Mesenchymal stem cell (in vitro differentiated cells and primary cell): ENCODE results near the gene DENND5A.

Source experiments
- DNase-seq: peaks from one replicate; pipeline ENCODE4 v3.0.0-alpha.2; 2013
- H2AFZ ChIP-seq: one replicate; pipeline ENCODE4 v1.6.1; 2013; ENCODE audit warnings: low read depth, mild to moderate bottlenecking, control low read depth, inconsistent platforms, low read length, moderate library complexity
- H2AK5ac ChIP-seq: 2 replicates; pipeline ENCODE4 v1.6.1; 2013; ENCODE audit warnings: low read length, moderate library complexity, mild to moderate bottlenecking, inconsistent platforms; ENCODE audit not compliant: severe bottlenecking
- H2BK120ac ChIP-seq: one replicate; pipeline ENCODE4 v1.6.1; 2013; ENCODE audit warnings: low read depth, mild to moderate bottlenecking, inconsistent platforms, low read length, moderate library complexity
- H2BK12ac ChIP-seq, 2 experiments: one replicate each; pipeline ENCODE4 v1.6.1; 2013; ENCODE audit warnings: inconsistent platforms in 2 of 2, low read length in 2 of 2, mild to moderate bottlenecking in 2 of 2, moderate library complexity in 2 of 2, control low read depth in 1 of 2
- H2BK15ac ChIP-seq: one replicate; pipeline ENCODE4 v1.6.1; 2013; ENCODE audit warnings: mild to moderate bottlenecking, low read depth, inconsistent platforms; ENCODE audit not compliant: poor library complexity, severe bottlenecking
- H2BK5ac ChIP-seq: 2 replicates; pipeline ENCODE4 v1.6.1; 2013; ENCODE audit warnings: low read depth, mild to moderate bottlenecking, low read length, control low read depth, inconsistent platforms; ENCODE audit not compliant: poor library complexity, severe bottlenecking
- H3K14ac ChIP-seq, 2 experiments: one replicate each; pipeline ENCODE4 v1.6.1; 2013; ENCODE audit warnings: inconsistent platforms in 2 of 2, low read length in 2 of 2, control low read depth in 1 of 2, mild to moderate bottlenecking in 1 of 2, moderate library complexity in 1 of 2
- H3K18ac ChIP-seq, 2 experiments: one replicate each; pipeline ENCODE4 v1.6.1; 2013; ENCODE audit warnings: inconsistent platforms in 2 of 2, low read length in 2 of 2, control low read depth in 1 of 2, low read depth in 1 of 2, mild to moderate bottlenecking in 1 of 2
- H3K23ac ChIP-seq, 2 experiments: one replicate each; pipeline ENCODE4 v1.6.1; 2013; ENCODE audit warnings: inconsistent platforms in 2 of 2, low read length in 2 of 2, mild to moderate bottlenecking in 2 of 2, moderate library complexity in 2 of 2, control low read depth in 1 of 2
- H3K27ac ChIP-seq: 2 replicates; pipeline ENCODE4 v1.5.1; 2013; ENCODE audit warnings: mild to moderate bottlenecking, moderate library complexity, low read length, control low read depth, inconsistent platforms; ENCODE audit not compliant: poor library complexity, severe bottlenecking
- H3K27me3 ChIP-seq, 2 experiments: 2 replicates each; pipeline versions ENCODE4 v1.6.1 to v1.7.0; 2013; ENCODE audit warnings: low read length in 2 of 2, mild to moderate bottlenecking in 2 of 2, moderate library complexity in 2 of 2, control low read depth in 1 of 2, inconsistent platforms in 1 of 2; ENCODE audit not compliant: control insufficient read depth in 1 of 2, insufficient read depth in 1 of 2
- H3K36me3 ChIP-seq, 2 experiments: 2 replicates each; pipeline versions ENCODE4 v1.6.1 to v1.7.0; 2013; ENCODE audit warnings: low read length in 2 of 2, control low read depth in 1 of 2, inconsistent platforms in 1 of 2, low read depth in 1 of 2, mild to moderate bottlenecking in 1 of 2; ENCODE audit not compliant: insufficient read depth in 2 of 2, control insufficient read depth in 1 of 2
- H3K4ac ChIP-seq, 2 experiments: one replicate each; pipeline ENCODE4 v1.6.1; 2013; ENCODE audit warnings: inconsistent platforms in 2 of 2, low read length in 2 of 2, mild to moderate bottlenecking in 2 of 2, moderate library complexity in 2 of 2, control low read depth in 1 of 2, low read depth in 1 of 2
- H3K4me1 ChIP-seq: 2 replicates; pipeline ENCODE4 v1.6.1; 2013; ENCODE audit warnings: low read depth, low read length, control low read depth; ENCODE audit not compliant: control insufficient read depth, insufficient read depth
- H3K4me2 ChIP-seq: 2 replicates; pipeline ENCODE4 v1.6.1; 2013; ENCODE audit warnings: low read length, mild to moderate bottlenecking, inconsistent platforms; ENCODE audit not compliant: poor library complexity, severe bottlenecking
- H3K4me3 ChIP-seq, 2 experiments: 2 replicates each; pipeline versions ENCODE4 v1.5.1 to v1.7.0; 2013; ENCODE audit warnings: low read length in 2 of 2, mild to moderate bottlenecking in 2 of 2, control low read depth in 1 of 2, low read depth in 1 of 2; ENCODE audit not compliant: insufficient read depth in 1 of 2
- H3K79me1 ChIP-seq: replicated peaks from 2 replicates; pipeline ENCODE4 v1.6.1; 2013; ENCODE audit warnings: mild to moderate bottlenecking, control low read depth, low read length, inconsistent platforms; ENCODE audit not compliant: poor library complexity, severe bottlenecking
- H3K9ac ChIP-seq: 2 replicates; pipeline ENCODE4 v1.7.0; 2013; ENCODE audit warnings: mild to moderate bottlenecking, low read length, moderate library complexity
- H3K9me3 ChIP-seq: 2 replicates; pipeline ENCODE4 v1.7.0; 2013; ENCODE audit warnings: mild to moderate bottlenecking, low read length; ENCODE audit not compliant: control insufficient read depth
- H4K8ac ChIP-seq: one replicate; pipeline ENCODE4 v1.6.1; 2013; ENCODE audit warnings: inconsistent platforms, mild to moderate bottlenecking, low read length, moderate library complexity
- H4K91ac ChIP-seq: one replicate; pipeline ENCODE4 v1.6.1; 2013; ENCODE audit warnings: mild to moderate bottlenecking, low read length, inconsistent platforms
- WGBS: methylation state at CpG from one replicate; pipeline ENCODE4 v1.1.7; 2013; ENCODE audit warnings: mixed read lengths; 5-methylcytosine and 5-hydroxymethylcytosine counted together

DENND5A gene

GRCh38 chr11:9133956-9134355, 131.2 kb downstream of the DENND5A start:
- Histone ChIP-seq H3K23ac (no peak overlapping the region), H3K36me3 (peaks cover 25 to 63% of the 10 kb centered on the region in 2 experiments), H3K18ac (no peak overlapping the region), H2AK5ac (no peak overlapping the region), H4K8ac (no peak overlapping the region), H2BK120ac (no peak overlapping the region), H3K14ac (no peak overlapping the region), H3K27me3 (no peaks in the 10 kb centered on the region), H3K4me1 (peaks cover 9% of the 10 kb centered on the region), H3K9ac (no peak overlapping the region), H3K27ac (no peak overlapping the region), H3K9me3 (no peaks in the 10 kb centered on the region), H3K4ac (no peak overlapping the region), H2BK15ac (no peak overlapping the region), H3K4me2 (no peak overlapping the region), H2AFZ (no peak overlapping the region), H3K4me3 (no peak overlapping the region), H2BK5ac (no peak overlapping the region), H4K91ac (no peak overlapping the region), H3K79me1 (no peaks in the 10 kb centered on the region), H2BK12ac (no peak overlapping the region)
- WGBS: 94% methylated on average over 2 of the region's 2 CpGs
- DNase-seq: no peak

DNA sequence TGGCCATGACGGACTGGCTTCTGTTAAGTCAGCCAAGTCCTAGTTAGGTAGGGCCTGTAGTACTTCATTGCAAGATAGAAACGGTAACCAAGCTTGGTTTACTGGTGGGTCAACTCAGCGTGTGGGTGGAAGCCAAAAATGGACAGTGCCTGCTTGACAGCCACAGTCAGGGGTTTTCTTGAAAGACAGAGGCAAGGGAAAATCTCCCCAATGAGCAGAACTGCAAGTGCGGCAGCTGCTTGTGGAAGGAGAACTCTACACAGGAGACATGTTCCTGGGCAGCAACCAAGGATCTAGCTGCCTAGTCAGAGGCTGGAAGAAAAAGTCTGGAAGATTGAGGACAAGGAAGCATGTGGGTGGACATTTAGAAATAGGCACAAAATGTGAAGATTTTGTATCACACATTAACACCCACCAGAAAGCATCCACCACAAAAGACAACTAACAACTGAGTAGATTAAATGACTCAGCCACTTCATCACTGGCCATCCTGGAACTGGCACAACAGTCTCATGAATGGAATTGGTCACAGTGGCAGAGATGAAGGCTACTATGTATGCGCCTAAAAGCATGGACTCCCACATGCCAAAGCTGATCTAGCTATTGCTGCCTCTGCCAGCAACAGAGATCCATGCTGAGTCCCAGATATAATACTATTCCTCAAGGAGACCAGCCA, 132.8 kb downstream of the DENND5A start:
- Histone ChIP-seq H3K27me3 (no peaks in the 10 kb centered on the region), H3K36me3 (peaks cover 21 to 51% of the 10 kb centered on the region in 2 experiments), H3K4me1 (peaks cover 1% of the 10 kb centered on the region), H3K18ac (no peak overlapping the region), H4K8ac (no peak overlapping the region), H2BK120ac (no peak overlapping the region), H3K14ac (no peak overlapping the region), H3K9ac (no peak overlapping the region), H3K23ac (no peak overlapping the region), H2BK5ac (no peak overlapping the region), H3K4me3 (no peak overlapping the region), H3K4ac (no peak overlapping the region), H4K91ac (no peak overlapping the region), H3K79me1 (no peaks in the 10 kb centered on the region), H3K4me2 (no peak overlapping the region), H2AK5ac (no peak overlapping the region), H2BK12ac (no peak overlapping the region), H2AFZ (no peak overlapping the region), H3K27ac (no peak overlapping the region), H2BK15ac (no peak overlapping the region), H3K9me3 (no peaks in the 10 kb centered on the region)
- DNase-seq: no peak
- 96% methylated on average over 5 of the region's 5 CpGs for WGBS

DNA sequence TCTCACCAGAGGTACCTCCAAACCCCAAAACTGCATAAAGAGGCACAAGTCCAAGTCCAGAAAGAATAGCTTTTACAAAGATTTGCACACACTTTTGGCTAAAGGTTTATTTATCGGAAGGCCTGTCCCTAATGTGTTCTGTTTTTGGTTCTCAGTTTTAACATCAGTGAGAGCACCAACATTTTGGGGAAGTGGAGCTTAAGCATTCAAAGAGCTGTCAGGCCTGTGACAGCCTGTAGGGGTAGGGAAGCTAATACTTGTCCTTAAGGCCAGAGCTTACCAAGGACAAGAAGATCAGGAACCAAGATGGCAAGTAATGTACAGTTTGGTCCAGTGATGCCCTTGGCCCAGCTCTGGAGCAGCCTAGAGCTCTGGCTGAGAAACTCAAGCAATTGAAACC, 134.9 kb downstream of the DENND5A start:
- Histone ChIP-seq H3K79me1 (no peaks in the 10 kb centered on the region), H2AK5ac (no peak overlapping the region), H3K4ac (no peak overlapping the region), H3K4me3 (no peak overlapping the region), H2BK12ac (no peak overlapping the region), H3K27ac (no peak overlapping the region), H2BK15ac (no peak overlapping the region), H3K14ac (no peak overlapping the region), H2BK5ac (no peak overlapping the region), H4K8ac (no peak overlapping the region), H3K9me3 (no peaks in the 10 kb centered on the region), H3K27me3 (no peaks in the 10 kb centered on the region), H4K91ac (no peak overlapping the region), H2AFZ (no peak overlapping the region), H3K18ac (no peak overlapping the region), H3K4me1 (no peaks in the 10 kb centered on the region), H2BK120ac (no peak overlapping the region), H3K23ac (no peak overlapping the region), H3K9ac (no peak overlapping the region), H3K36me3 (peaks cover 15 to 31% of the 10 kb centered on the region in 2 experiments), H3K4me2 (peak overlapping the region; percentile 18)
- WGBS: 100% methylated on average over 1 of the region's 1 CpG
- no peak for DNase-seq

DNA sequence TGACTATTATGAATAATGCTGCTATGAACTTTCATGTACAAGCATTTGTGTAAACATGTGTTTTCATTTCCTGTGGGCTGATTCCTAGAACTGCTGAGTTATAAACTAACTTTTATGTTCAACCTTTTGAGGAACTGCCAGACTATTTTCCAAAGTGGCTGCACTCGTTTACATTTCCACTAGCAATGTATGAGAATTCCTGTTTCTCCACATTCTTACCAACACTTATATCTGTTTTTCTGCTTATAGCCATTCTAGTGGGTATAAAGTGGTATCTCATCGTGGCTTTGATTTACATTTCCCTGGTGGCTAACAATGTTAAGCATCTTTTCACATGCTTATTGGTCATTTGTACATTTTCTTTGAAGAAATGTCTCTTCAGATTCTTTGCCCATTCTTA, 138.5 kb downstream of the DENND5A start:
- Histone ChIP-seq H3K27ac (no peak overlapping the region), H3K14ac (no peak overlapping the region), H3K36me3 (peaks cover 7 to 15% of the 10 kb centered on the region in 2 experiments), H2BK120ac (no peak overlapping the region), H2BK5ac (no peak overlapping the region), H4K91ac (no peak overlapping the region), H3K79me1 (no peaks in the 10 kb centered on the region), H3K4me1 (no peaks in the 10 kb centered on the region), H2AK5ac (no peak overlapping the region), H3K23ac (no peak overlapping the region), H4K8ac (no peak overlapping the region), H2BK12ac (no peak overlapping the region), H3K4ac (no peak overlapping the region), H3K4me2 (no peak overlapping the region), H3K27me3 (no peaks in the 10 kb centered on the region), H2AFZ (no peak overlapping the region), H3K4me3 (no peak overlapping the region), H3K18ac (no peak overlapping the region), H3K9ac (no peak overlapping the region), H2BK15ac (no peak overlapping the region), H3K9me3 (no peaks in the 10 kb centered on the region)
- DNase-seq: no peak
- WGBS: 20% methylated on average over 1 of the region's 2 CpGs
